HCT116 (cell line): ENCODE measurements around the gene ZBTB1. TPM values are rescaled to one million over a fixed set of nuclear protein-coding genes. Genes with fewer than 3 reads are reported as not detected.

ENCODE experiments used
- ATAC-seq: fragments of 200-7000 bp; cut with Tn5 transposase; 2 replicates; pipeline ENCODE4 v1.9.1; 2020; ENCODE audit warnings: mild to moderate bottlenecking, moderate library complexity
- BruUV-seq: library from RNA; stranded (reverse); fragments of 400-500 nt; replicated peaks from 2 replicates; lab custom pipeline; 2021; lab: Mats Ljungman, UMichigan
- CTCF ChIA-PET: fragments of 300-600 bp; sonication (Branson Sonifier 250); formaldehyde crosslinking; loops from one replicate; lab custom pipeline; 2021; ENCODE audit warnings: antibody characterized with exemption; lab: Charles Lee
- POLR2A ChIA-PET: fragments of 300-600, 350-600 bp; sonication (Branson Sonifier 250); formaldehyde crosslinking; loops from one replicate; lab custom pipeline; 2021; ENCODE audit warnings: antibody characterized with exemption; lab: Charles Lee
- RAD21 ChIA-PET, 2 experiments: fragments of 300-600 bp; sonication (Branson Sonifier 250); formaldehyde crosslinking; loops; one replicate each; lab custom pipeline; 2023; ENCODE audit warnings: low total read pairs in 2 of 2; ENCODE audit not compliant: uncharacterized antibody in 2 of 2, unreplicated experiment in 2 of 2, low non-redundant PET in 1 of 2; lab: Charles Lee
- DNase-seq: peaks from one replicate; pipeline ENCODE4 v3.0.0-alpha.2; 2010; ENCODE audit warnings: low read depth, low spot score
- H2AFZ ChIP-seq: fragments of 200-600 bp; shearing (Covaris generic), sonication (generic); 2 replicates; pipeline ENCODE4 v1.6.1; 2017; ENCODE audit warnings: low read depth, mixed run types, mixed read lengths, antibody characterized with exemption, low read length; ENCODE audit not compliant: poor library complexity, severe bottlenecking
- H3K27ac ChIP-seq: 2 replicates; pipeline ENCODE4 v1.5.1; 2012; ENCODE audit warnings: low read depth, low read length
- H3K27me3 ChIP-seq: fragments of 200-600 bp; sonication (generic); 2 replicates; pipeline ENCODE4 v1.6.1; 2016; ENCODE audit warnings: mixed run types, low read length, mixed read lengths; ENCODE audit not compliant: insufficient read depth
- H3K36me3 ChIP-seq, 2 experiments: fragments of 200-500 bp in 1 of 2; fragments of 200-600 bp in 1 of 2; sonication (Bioruptor generic) in 1 of 2; sonication (generic) in 1 of 2; 2 replicates each; pipeline versions ENCODE4 v1.5.1 to v1.6.1; 2014 to 2016; ENCODE audit warnings: low read length in 2 of 2, inconsistent platforms in 1 of 2, mixed read lengths in 1 of 2, mixed run types in 1 of 2; ENCODE audit not compliant: insufficient read depth in 2 of 2, control insufficient read depth in 1 of 2
- H3K4me1 ChIP-seq, 2 experiments: fragments of 200-600 bp in 1 of 2; sonication (generic) in 1 of 2; 2 replicates each; pipeline versions ENCODE4 v1.5.1 to v1.6.1; 2012 to 2017; ENCODE audit warnings: low read length in 2 of 2, inconsistent platforms in 1 of 2, mild to moderate bottlenecking in 1 of 2, mixed read lengths in 1 of 2, mixed run types in 1 of 2, moderate library complexity in 1 of 2; ENCODE audit not compliant: insufficient read depth in 2 of 2, control insufficient read depth in 1 of 2
- H3K4me2 ChIP-seq: fragments of 200-600 bp; sonication (generic); 2 replicates; pipeline ENCODE4 v1.6.1; 2017; ENCODE audit warnings: mixed run types, low read length, mixed read lengths
- H3K4me3 ChIP-seq, 2 experiments: fragments of 200-600 bp in 1 of 2; sonication (generic) in 1 of 2; replicated peaks in 1 of 2; 2 replicates each; pipeline ENCODE4 v1.5.1; 2011 to 2016; ENCODE audit warnings: low read length in 2 of 2, control low read depth in 1 of 2, low read depth in 1 of 2, mild to moderate bottlenecking in 1 of 2, mixed read lengths in 1 of 2, mixed run types in 1 of 2
- H3K79me2 ChIP-seq: fragments of 200-600 bp; sonication (generic); 2 replicates; pipeline ENCODE4 v1.6.1; 2017; ENCODE audit warnings: mild to moderate bottlenecking, mixed run types, low read length, moderate library complexity, mixed read lengths; ENCODE audit not compliant: insufficient read depth
- H3K9ac ChIP-seq: fragments of 200-600 bp; sonication (generic); 2 replicates; pipeline ENCODE4 v1.6.1; 2016; ENCODE audit warnings: low read length, mixed read lengths
- H3K9me2 ChIP-seq: fragments of 200-600 bp; sonication (generic), shearing (Covaris generic); 2 replicates; pipeline ENCODE4 v1.6.1; 2017; ENCODE audit warnings: mixed run types, mild to moderate bottlenecking, moderate library complexity; ENCODE audit not compliant: insufficient read depth
- H3K9me3 ChIP-seq, 2 experiments: fragments of 200-500 bp in 1 of 2; fragments of 200-600 bp in 1 of 2; sonication (Bioruptor generic) in 1 of 2; sonication (generic) in 1 of 2; 2 replicates each; pipeline ENCODE4 v1.6.1; 2014 to 2017; ENCODE audit warnings: low read length in 2 of 2, mixed read lengths in 2 of 2, inconsistent platforms in 1 of 2, low read depth in 1 of 2, mild to moderate bottlenecking in 1 of 2, mixed run types in 1 of 2, moderate library complexity in 1 of 2; ENCODE audit not compliant: control insufficient read depth in 1 of 2, insufficient read depth in 1 of 2
- H4K20me1 ChIP-seq: fragments of 200-600 bp; sonication (generic), shearing (Covaris generic); 2 replicates; pipeline ENCODE4 v1.6.1; 2017; ENCODE audit warnings: mixed run types, mild to moderate bottlenecking, moderate library complexity; ENCODE audit not compliant: insufficient read depth
- EGR1 ChIP-seq: IDR thresholded peaks from 2 replicates; pipeline ENCODE4 v1.6.1; 2012; ENCODE audit warnings: low read depth
- ELF1 ChIP-seq: IDR thresholded peaks from 2 replicates; pipeline ENCODE4 v1.6.1; 2012; ENCODE audit warnings: low read depth, borderline replicate concordance
- FOSL1 ChIP-seq: IDR thresholded peaks from 2 replicates; pipeline ENCODE4 v1.6.1; 2012; ENCODE audit warnings: low read depth
- POLR2A ChIP-seq: IDR thresholded peaks from 2 replicates; pipeline ENCODE4 v1.7.0; 2011; ENCODE audit warnings: borderline replicate concordance; ENCODE audit not compliant: insufficient read depth, insufficient read length; ENCODE audit errors: extremely low read depth
- RAD21 ChIP-seq: IDR thresholded peaks from 2 replicates; pipeline ENCODE4 v1.6.1; 2012; ENCODE audit warnings: low read depth, mild to moderate bottlenecking
- SIN3A ChIP-seq: IDR thresholded peaks from 2 replicates; pipeline ENCODE4 v1.6.1; 2012; ENCODE audit warnings: low read depth
- SRF ChIP-seq: IDR thresholded peaks from 2 replicates; pipeline ENCODE4 v1.6.1; 2012; ENCODE audit warnings: low read depth
- TCF7L2 ChIP-seq: IDR thresholded peaks from 2 replicates; pipeline ENCODE4 v1.7.0; 2011; ENCODE audit warnings: borderline replicate concordance, inconsistent platforms; ENCODE audit not compliant: insufficient read depth, insufficient read length; ENCODE audit errors: extremely low read depth
- ZFX ChIP-seq: fragments of 450-650 bp; IDR thresholded peaks from 2 replicates; pipeline ENCODE4 v1.6.1; 2017
- intact Hi-C: fragments of 100-400 bp; cut with micrococcal nuclease; formaldehyde crosslinking; loops from 2 replicates; pipeline ENCODE4 v1.10.0; 2022
- total RNA-seq: library from RNA; stranded (reverse); gene quantifications from one replicate; pipeline ENCODE4 v1.2.1, GENCODE V29; 2021; ENCODE audit not compliant: unreplicated experiment
- TF ChIP-seq, protein P1 (sequence below): IDR thresholded peaks from 2 replicates; pipeline ENCODE4 v1.6.1; 2012

The ZBTB1 gene
- total RNA-seq, 1 experiment from 2014 or later = 20.6 TPM

- ATAC-seq (0 out of 2 replicates have a peak, but pooled peaks have one; percentile 15), DNase-seq (no peak)
- Histone ChIP-seq H3K4me2 (peak overlapping the region; percentile 42; the same call in 1 of the 2 replicates), H3K4me3 (peak overlapping the region in 1 of 2 experiments; percentile 14; a peak in 3 of 4 replicates), H3K4me1 (peaks cover 0 to 4% of the 10 kb centered on the region in 2 experiments; a peak in 1 of 4 replicates), H3K27me3 (no peaks in the 10 kb centered on the region), H3K9me3 (no peaks in the 10 kb centered on the region), H3K9ac (no peak overlapping the region), H3K9me2 (no peaks in the 10 kb centered on the region), H3K27ac (no peak overlapping the region), H3K79me2 (no peaks in the 10 kb centered on the region), H2AFZ (no peak overlapping the region), H4K20me1 (no peaks in the 10 kb centered on the region), H3K36me3 (peaks cover 2 to 5% of the 10 kb centered on the region in 2 experiments; a peak in 2 of 4 replicates)
- POLR2A ChIA-PET = no interaction called here
- no TSS peak for BruUV-seq
- intact Hi-C loops = no loop called here
- RAD21 ChIA-PET = no interaction called here
- TF ChIP-seq, protein P1, sequence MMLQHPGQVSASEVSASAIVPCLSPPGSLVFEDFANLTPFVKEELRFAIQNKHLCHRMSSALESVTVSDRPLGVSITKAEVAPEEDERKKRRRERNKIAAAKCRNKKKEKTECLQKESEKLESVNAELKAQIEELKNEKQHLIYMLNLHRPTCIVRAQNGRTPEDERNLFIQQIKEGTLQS = no peak
- no peak for TF ChIP-seq POLR2A
- TF ChIP-seq SIN3A = no peak
- TF ChIP-seq TCF7L2 = no peak
- no peak for TF ChIP-seq ELF1
- TF ChIP-seq RAD21 = no peak
- CTCF ChIA-PET = no interaction called here
Observed at GRCh38 chr14:64464651-64465050, 39.9 kb upstream of the ZBTB1 start.

GRCh38 chr14:64465191-64465822, 39.3 kb upstream of the ZBTB1 start, which contains the start of gene AKAP5:
TSS of gene AKAP5 (plus strand) at chr14:64465499. CDS start at chr14:64468395, 2,896 bp downstream.
- no peak for TF ChIP-seq EGR1
- TF ChIP-seq FOSL1 = no peak
- no peak for TF ChIP-seq SRF
- TF ChIP-seq ZFX = no peak
- TF ChIP-seq, protein P1 = no peak
- TF ChIP-seq SIN3A = no peak
- TF ChIP-seq, all 23 proteins: peak for 0
- H3K9me3 ChIP-seq = no peaks in the 10 kb centered on the region
- H2AFZ ChIP-seq = no peak within 1 kb of the TSS
- H4K20me1 ChIP-seq = no peaks in the 10 kb centered on the region
- ChIA-PET CTCF (no interaction called here), POLR2A (no interaction called here), RAD21 (no interaction called here)
- H3K9me2 ChIP-seq = no peaks in the 10 kb centered on the region
- H3K79me2 ChIP-seq = no peaks in the 10 kb centered on the region
- intact Hi-C loops = no loop called here
- H3K9ac ChIP-seq = no peak within 1 kb of the TSS
- peak within 1 kb of the TSS in 1 of 2 experiments; percentile 14; a peak in 3 of 4 replicates for H3K4me3 ChIP-seq
- ATAC-seq (peak; percentile 64), DNase-seq (no peak)
- peak within 1 kb of the TSS; percentile 42 for H3K4me2 ChIP-seq
- H3K27me3 ChIP-seq = no peaks in the 10 kb centered on the region
- no peak within 1 kb of the TSS for H3K27ac ChIP-seq
- peaks cover 0 to 2% of the 10 kb centered on the region in 2 experiments; a peak in 1 of 4 replicates for H3K36me3 ChIP-seq
- H3K4me1 ChIP-seq = peaks cover 0 to 4% of the 10 kb centered on the region in 2 experiments; a peak in 1 of 4 replicates
- no TSS peak for BruUV-seq
